G401 (cell line): Measurements from ENCODE around the gene DRGX. TPM values are rescaled to one million over a fixed set of nuclear protein-coding genes. Genes with fewer than 3 reads are reported as not detected.

Experiments used
- DNase-seq: peaks from one replicate; pipeline ENCODE4 v3.0.0-alpha.2; 2015; ENCODE audit warnings: low spot score
- in situ Hi-C: cut with HindIII; loops from 2 replicates; pipeline ENCODE4 v1.10.0; 2016; ENCODE audit warnings: low sequenced_read_pairs, mixed read lengths
- total RNA-seq: library from RNA; depleted of rRNA; stranded (reverse); fragments of >200 nt; shearing (Covaris generic); gene quantifications from 2 replicates; pipeline ENCODE4 v1.2.3, GENCODE V29; 2014

The DRGX gene
- total RNA-seq, 1 experiment from 2014 or later: 0.03 TPM

GRCh38 chr10:49365675-49366415 is 30.0 kb downstream of the DRGX start:
- in situ Hi-C loops: no loop called here
- no peak for DNase-seq

GRCh38 chr10:49365275-49365674 is 30.6 kb downstream of the DRGX start:
- no peak for DNase-seq
- in situ Hi-C loops: no loop called here

- in situ Hi-C loops: no loop called here
- no peak for DNase-seq
Measured at GRCh38 chr10:49364747-49365146, 31.1 kb downstream of the DRGX start.

- in situ Hi-C loops: no loop called here
- no peak for DNase-seq
Measured at GRCh38 chr10:49364051-49364450, 31.8 kb downstream of the DRGX start.

GRCh38 chr10:49363309-49364031 is 32.4 kb downstream of the DRGX start:
- DNase-seq: no peak

GRCh38 chr10:49362596-49363260 is 33.2 kb downstream of the DRGX start:
- no peak for DNase-seq
- in situ Hi-C loops: no loop called here

More at GRCh38 chr10:49363309-49364031, 32.4 kb downstream of the DRGX start:
- in situ Hi-C loops: no loop called here

GRCh38 chr10:49361735-49362568 is 33.9 kb downstream of the DRGX start:
- DNase-seq: no peak
- in situ Hi-C loops: no loop called here

- DNase-seq: no peak
- in situ Hi-C loops: no loop called here
Measured at GRCh38 chr10:49361178-49361554, 34.7 kb downstream of the DRGX start.

- peak; percentile 52 for DNase-seq
- in situ Hi-C loops: no loop called here
Measured at GRCh38 chr10:49360271-49361177, 35.4 kb downstream of the DRGX start.

- peak; percentile 12 for DNase-seq
- in situ Hi-C loops: no loop called here
Measured at GRCh38 chr10:49359349-49360270, 36.3 kb downstream of the DRGX start.

GRCh38 chr10:49357910-49358309 is 38.0 kb downstream of the DRGX start:
- no peak for DNase-seq
- in situ Hi-C loops: no loop called here

GRCh38 chr10:49356944-49357343 is 38.9 kb downstream of the DRGX start:
- in situ Hi-C loops: no loop called here
- DNase-seq: no peak

GRCh38 chr10:49356181-49356580 is 39.7 kb downstream of the DRGX start:
- in situ Hi-C loops: no loop called here

GRCh38 chr10:49355221-49355620 is 40.7 kb downstream of the DRGX start:
- in situ Hi-C loops: no loop called here
- DNase-seq: no peak

More at GRCh38 chr10:49356181-49356580, 39.7 kb downstream of the DRGX start:
- DNase-seq: peak; percentile 25

- in situ Hi-C loops: no loop called here
- no peak for DNase-seq
Measured at GRCh38 chr10:49354593-49354992, 41.3 kb downstream of the DRGX start.

- DNase-seq: no peak
- in situ Hi-C loops: no loop called here
Measured at GRCh38 chr10:49353895-49354566, 41.9 kb downstream of the DRGX start.
